ENCODE measurements around the gene RING1.

- TF ChIP-seq POLR2AphosphoS5 (IDR thresholded peaks at IDR 0.05; ENCODE audit: low read depth, low read length) = no peak
- TF ChIP-seq SIN3A (IDR thresholded peaks at IDR 0.05; ENCODE audit: borderline replicate concordance, insufficient read depth, low read length) = no peak
- no peak for TF ChIP-seq REST (IDR thresholded peaks at IDR 0.05; ENCODE audit: insufficient read depth in 1 of 2, low read depth in 2 of 2, low read length in 2 of 2)
- TF ChIP-seq TAF1 (IDR thresholded peaks at IDR 0.05; ENCODE audit: borderline replicate concordance, insufficient read depth, low read length) = no peak
These were observed 2.9 kb upstream of the RING1 start for GRCh38 chr6:33205191-33206026.

All from PFSK-1 (cell line).